Skeletal muscle tissue (tissue), 4 donors: ENCODE measurements around the gene RAPGEF4. TPM values are rescaled to one million over a fixed set of nuclear protein-coding genes. Genes with fewer than 3 reads are reported as not detected.

Experiments used
- H3K27ac ChIP-seq: one replicate; pipeline ENCODE4 v1.7.0; 2013; ENCODE audit warnings: mild to moderate bottlenecking, low read depth, low read length, inconsistent platforms
- H3K27me3 ChIP-seq, 3 donors: one replicate each; pipeline ENCODE4 v1.7.0; 2013; ENCODE audit warnings: low read length in 3 of 3; ENCODE audit not compliant: control insufficient read depth in 3 of 3, insufficient read depth in 3 of 3
- H3K36me3 ChIP-seq, 3 donors: one replicate each; pipeline ENCODE4 v1.7.0; 2013; ENCODE audit warnings: low read length in 3 of 3; ENCODE audit not compliant: control insufficient read depth in 3 of 3, insufficient read depth in 3 of 3
- H3K4me1 ChIP-seq, 3 donors: one replicate each; pipeline ENCODE4 v1.7.0; 2013; ENCODE audit warnings: low read length in 3 of 3, mild to moderate bottlenecking in 3 of 3; ENCODE audit not compliant: control insufficient read depth in 3 of 3, insufficient read depth in 3 of 3
- H3K4me3 ChIP-seq, 3 donors: one replicate each; pipeline ENCODE4 v1.7.0; 2013; ENCODE audit warnings: low read length in 3 of 3
- H3K9ac ChIP-seq, 3 donors: one replicate each; pipeline ENCODE4 v1.7.0; 2013; ENCODE audit warnings: low read length in 3 of 3, mild to moderate bottlenecking in 3 of 3, moderate library complexity in 2 of 3, low read depth in 1 of 3
- H3K9me3 ChIP-seq, 3 donors: one replicate each; pipeline ENCODE4 v1.7.0; 2013; ENCODE audit warnings: low read length in 3 of 3; ENCODE audit not compliant: control insufficient read depth in 3 of 3
- total RNA-seq: library from RNA; depleted of rRNA; stranded (reverse); fragments of >200 nt; gene quantifications from one replicate; pipeline ENCODE4 v1.2.3, GENCODE V29; 2014
- donor health status: Osteomylitis.

Gene RAPGEF4
- total RNA-seq, 1 donor from 2014 or later: 5.7 TPM

DNA sequence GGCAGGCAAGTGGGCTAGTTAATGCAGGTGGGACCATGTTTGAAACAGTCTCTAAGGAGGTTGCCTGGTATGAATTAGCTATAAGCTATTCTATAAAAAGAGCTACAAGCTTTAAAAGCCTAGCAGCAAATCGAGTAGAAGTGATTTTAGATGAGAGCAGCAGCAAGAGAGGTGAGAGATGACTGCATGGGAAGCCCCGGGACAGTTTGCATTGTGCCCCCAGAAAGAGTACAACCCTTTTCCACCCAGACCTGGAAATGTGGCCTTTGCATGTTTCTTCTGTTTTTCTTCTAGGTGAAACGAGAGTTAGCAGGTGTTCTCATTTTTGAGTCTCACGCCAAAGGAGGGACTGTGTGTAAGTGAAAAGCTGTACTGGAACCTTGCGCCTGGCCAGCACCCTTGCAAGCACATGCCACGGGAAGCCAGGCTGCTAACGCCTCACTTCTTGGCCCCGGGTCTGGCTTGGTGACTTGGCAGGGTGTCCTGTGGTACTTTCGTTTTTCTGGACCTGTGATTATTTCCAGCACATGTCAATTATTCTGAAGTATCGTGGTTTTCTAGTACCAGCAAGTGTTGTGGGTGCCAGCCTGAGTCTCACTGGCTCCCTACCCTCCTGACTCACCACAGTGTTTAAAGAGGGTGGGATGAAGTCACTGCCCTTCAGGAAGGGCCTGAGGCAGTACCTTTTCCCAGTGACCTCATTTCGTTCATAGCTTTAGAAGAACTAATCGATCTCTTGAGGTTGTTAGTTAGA, 249.7 kb downstream of the RAPGEF4 start:
- Histone ChIP-seq H3K4me1 (peaks cover 10 to 12% (median 11%) of the 10 kb centered on the region in 3 donors), H3K9ac (peak overlapping the region; percentile 52 to 61 (median 54)), H3K27ac (peak overlapping the region; percentile 16), H3K27me3 (no peaks in the 10 kb centered on the region), H3K4me3 (peak overlapping the region; percentile 30 to 38 (median 35)), H3K9me3 (no peaks in the 10 kb centered on the region), H3K36me3 (no peaks in the 10 kb centered on the region)

DNA sequence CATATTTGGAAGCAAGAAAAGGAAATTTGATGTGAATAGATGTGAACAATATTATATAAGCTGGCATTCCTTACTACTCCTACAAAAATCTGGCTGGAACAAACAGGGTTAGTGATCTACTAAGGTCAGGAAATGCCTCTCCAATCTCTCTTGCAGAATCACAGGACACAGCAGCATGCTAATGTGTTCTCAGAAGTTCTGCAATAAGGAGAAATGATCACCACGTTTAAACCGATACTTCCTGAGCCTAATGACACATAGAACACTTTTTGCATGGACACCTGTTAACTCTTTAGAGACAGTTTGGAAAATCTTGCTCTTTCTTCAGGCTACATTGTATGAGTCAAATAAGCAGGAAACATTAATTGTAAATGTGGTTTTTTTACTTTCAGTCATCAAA, 250.4 kb downstream of the RAPGEF4 start:
- Histone ChIP-seq H3K9me3 (no peaks in the 10 kb centered on the region), H3K4me3 (no peak overlapping the region), H3K4me1 (peaks cover 10 to 12% (median 11%) of the 10 kb centered on the region in 3 donors), H3K27ac (peak overlapping the region; percentile 16), H3K27me3 (no peaks in the 10 kb centered on the region), H3K36me3 (no peaks in the 10 kb centered on the region), H3K9ac (no peak overlapping the region)

DNA sequence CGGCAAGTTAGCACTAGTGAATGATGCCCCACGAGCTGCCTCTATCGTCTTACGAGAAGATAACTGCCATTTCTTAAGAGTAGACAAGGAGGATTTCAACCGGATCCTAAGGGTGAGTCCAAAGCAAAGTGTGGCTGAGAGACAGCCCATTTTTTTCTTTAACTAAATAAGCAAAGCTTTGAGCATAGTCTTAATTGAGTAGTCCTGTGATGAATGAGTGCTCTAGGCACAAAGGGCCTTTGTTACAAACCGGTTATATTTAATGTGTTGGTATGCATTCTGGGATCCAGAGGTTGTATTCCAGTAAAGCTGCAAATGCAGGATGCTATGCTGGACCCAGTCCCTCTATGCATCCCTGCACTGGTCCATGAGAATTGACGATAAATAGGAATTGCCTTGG, 253.1 kb downstream of the RAPGEF4 start:
- H3K4me3 ChIP-seq: no peak overlapping the region
- H3K27ac ChIP-seq: no peak overlapping the region
- no peaks in the 10 kb centered on the region for H3K9me3 ChIP-seq
- no peak overlapping the region for H3K9ac ChIP-seq
- no peaks in the 10 kb centered on the region for H3K36me3 ChIP-seq
- peaks cover 10 to 12% (median 11%) of the 10 kb centered on the region in 3 donors for H3K4me1 ChIP-seq
- no peaks in the 10 kb centered on the region for H3K27me3 ChIP-seq

DNA sequence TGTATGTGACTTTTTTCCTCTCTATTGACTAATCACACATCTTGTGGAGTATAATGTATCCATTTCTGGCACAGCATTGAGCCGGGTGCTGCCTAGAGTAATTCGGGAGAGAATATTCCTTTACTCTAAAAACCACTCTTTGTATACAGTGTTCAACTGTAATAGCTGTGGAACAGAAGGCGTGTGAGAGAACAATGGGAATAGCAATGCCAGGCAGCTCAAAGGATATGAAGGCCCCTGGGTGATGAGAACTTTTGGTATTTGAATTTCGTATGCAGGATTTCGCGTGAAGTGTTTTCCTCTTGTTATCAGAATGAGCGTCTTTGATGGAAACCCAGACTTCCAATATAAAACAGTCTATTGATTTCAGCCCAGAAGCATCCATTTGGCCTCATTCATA, 255.4 kb downstream of the RAPGEF4 start:
- no peaks in the 10 kb centered on the region for H3K9me3 ChIP-seq
- H3K9ac ChIP-seq: no peak overlapping the region
- H3K36me3 ChIP-seq: no peaks in the 10 kb centered on the region
- no peak overlapping the region for H3K4me3 ChIP-seq
- H3K27me3 ChIP-seq: no peaks in the 10 kb centered on the region
- H3K4me1 ChIP-seq: peaks cover 1 to 2% (median 2%) of the 10 kb centered on the region in 3 donors
- no peak overlapping the region for H3K27ac ChIP-seq

DNA sequence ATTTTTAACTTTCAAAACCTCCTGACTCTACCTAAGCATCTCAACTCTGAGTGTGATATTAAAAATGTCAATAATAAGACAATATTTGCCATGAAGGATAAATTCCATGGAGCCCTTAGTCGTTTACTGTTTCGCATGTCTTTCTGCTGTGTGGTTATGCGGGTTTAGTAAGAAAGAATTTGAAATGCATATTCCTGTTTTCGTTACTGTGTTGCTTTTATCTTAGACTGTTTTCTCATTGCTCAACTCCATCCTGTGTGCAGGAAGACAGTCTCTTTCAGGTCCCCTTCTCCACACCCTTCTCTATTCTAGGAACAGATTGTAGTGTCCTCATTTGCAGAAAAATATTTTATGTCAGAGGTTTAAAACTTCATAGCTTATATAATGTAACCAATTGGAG, 257.5 kb downstream of the RAPGEF4 start:
- Histone ChIP-seq H3K36me3 (no peaks in the 10 kb centered on the region), H3K4me1 (peaks cover 3 to 5% (median 3%) of the 10 kb centered on the region in 3 donors), H3K9me3 (no peaks in the 10 kb centered on the region), H3K9ac (no peak overlapping the region), H3K27ac (no peak overlapping the region), H3K27me3 (no peaks in the 10 kb centered on the region), H3K4me3 (no peak overlapping the region)

DNA sequence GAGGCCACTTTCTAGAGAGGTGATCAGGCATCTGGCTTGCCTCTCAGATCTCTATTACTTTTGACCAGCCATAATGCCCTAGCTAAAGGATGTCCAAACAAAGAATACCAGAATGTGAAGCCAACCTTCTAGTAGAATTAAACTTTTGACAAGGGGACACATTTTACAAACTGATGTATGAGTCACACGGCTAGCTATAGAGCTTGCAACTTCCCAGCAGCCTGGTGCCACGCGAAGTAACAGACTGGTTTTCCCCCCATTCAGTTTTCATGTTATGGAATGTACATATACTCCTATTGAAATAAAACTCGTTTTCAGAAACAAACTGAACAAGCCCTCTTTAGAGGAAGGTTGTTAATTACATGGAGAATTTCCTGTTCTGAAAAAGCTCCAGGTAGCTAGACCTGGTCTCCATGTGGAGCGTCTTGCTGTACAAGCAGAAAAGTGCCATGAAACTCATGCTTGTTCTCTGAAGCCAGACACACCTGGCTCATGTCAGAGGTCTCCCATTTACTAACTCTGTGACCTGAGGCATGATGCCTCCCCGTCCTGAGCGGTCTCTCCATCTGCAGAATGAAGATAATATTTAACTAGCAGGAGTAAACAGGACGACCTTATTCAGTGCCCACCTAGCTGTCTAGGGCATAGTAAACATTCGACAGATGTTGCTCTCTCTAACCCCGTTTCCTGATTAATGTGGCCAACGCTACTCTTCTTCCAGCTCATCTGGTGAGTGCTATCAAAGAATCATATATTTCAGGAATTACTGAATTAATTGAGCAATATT, 258.5 kb downstream of the RAPGEF4 start:
- H3K27ac ChIP-seq: no peak overlapping the region
- H3K9ac ChIP-seq: no peak overlapping the region
- H3K9me3 ChIP-seq: no peaks in the 10 kb centered on the region
- peaks cover 3 to 11% (median 11%) of the 10 kb centered on the region in 3 donors for H3K4me1 ChIP-seq
- no peak overlapping the region for H3K4me3 ChIP-seq
- no peaks in the 10 kb centered on the region for H3K27me3 ChIP-seq
- H3K36me3 ChIP-seq: no peaks in the 10 kb centered on the region

DNA sequence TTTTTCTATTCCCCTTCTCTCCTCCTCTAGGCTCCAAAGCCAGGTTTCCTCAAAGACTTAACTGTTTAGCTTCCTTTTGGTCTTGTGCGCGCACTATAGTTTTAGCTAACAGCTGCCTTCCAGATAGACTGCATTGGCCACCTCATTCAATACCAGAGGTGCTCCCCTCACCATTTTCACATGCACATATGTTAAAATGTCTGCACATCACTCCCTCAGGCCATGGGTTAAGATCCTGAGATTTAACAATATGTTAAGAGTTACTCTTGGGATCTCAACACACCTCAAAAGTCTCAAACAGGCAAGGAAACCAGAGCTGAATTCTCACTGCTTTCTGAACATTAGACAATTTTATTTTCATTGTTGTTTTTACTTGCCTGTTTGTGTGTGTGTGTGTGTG, 259.2 kb downstream of the RAPGEF4 start:
- Histone ChIP-seq H3K27me3 (no peaks in the 10 kb centered on the region), H3K27ac (no peak overlapping the region), H3K9ac (no peak overlapping the region), H3K4me1 (peaks cover 4 to 14% (median 14%) of the 10 kb centered on the region in 3 donors), H3K36me3 (no peaks in the 10 kb centered on the region), H3K9me3 (no peaks in the 10 kb centered on the region), H3K4me3 (no peak overlapping the region)

- no peaks in the 10 kb centered on the region for H3K27me3 ChIP-seq
- peaks cover 10 to 18% (median 16%) of the 10 kb centered on the region in 3 donors for H3K4me1 ChIP-seq
- no peak overlapping the region for H3K4me3 ChIP-seq
- H3K9ac ChIP-seq: no peak overlapping the region
- peak overlapping the region; percentile 41 for H3K27ac ChIP-seq
- no peaks in the 10 kb centered on the region for H3K36me3 ChIP-seq
- H3K9me3 ChIP-seq: no peaks in the 10 kb centered on the region
Observed at GRCh38 chr2:172995323-172996244, 259.9 kb downstream of the RAPGEF4 start.

DNA sequence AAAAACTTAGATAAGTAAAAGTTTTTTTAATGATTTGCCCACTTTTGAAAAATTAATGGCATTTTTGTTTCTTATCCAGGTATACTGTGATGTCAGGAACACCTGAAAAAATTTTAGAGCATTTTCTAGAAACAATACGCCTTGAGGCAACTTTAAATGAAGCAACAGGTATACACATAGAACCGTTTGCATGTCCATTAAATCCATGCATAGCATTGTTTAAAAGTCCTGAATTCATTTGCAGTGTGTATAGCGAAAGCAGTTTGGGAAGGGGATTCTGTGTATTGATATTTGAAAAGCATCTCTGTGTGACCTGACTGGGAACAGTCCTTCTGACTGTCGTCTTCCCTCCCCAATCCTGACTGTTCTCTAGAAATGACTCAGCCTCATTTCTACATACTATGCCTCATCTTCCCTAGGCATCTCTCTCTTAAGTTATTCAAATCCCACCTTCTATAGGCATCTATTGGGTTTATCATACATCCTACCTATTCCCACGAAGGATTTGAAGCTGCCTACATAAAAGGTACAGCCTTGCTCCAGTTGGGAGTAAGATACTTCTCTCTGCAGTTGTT, 260.8 kb downstream of the RAPGEF4 start:
- Histone ChIP-seq H3K9me3 (no peaks in the 10 kb centered on the region), H3K27me3 (no peaks in the 10 kb centered on the region), H3K4me1 (peaks cover 18 to 27% (median 22%) of the 10 kb centered on the region in 3 donors), H3K4me3 (no peak overlapping the region), H3K36me3 (no peaks in the 10 kb centered on the region), H3K9ac (no peak overlapping the region), H3K27ac (no peak overlapping the region)
